ENCODE data around the gene POC1A. TPM values are rescaled to one million over a fixed set of nuclear protein-coding genes. Genes with fewer than 3 reads are reported as not detected.
"Not testable (repeated sequence)": the region's sequence is repeated elsewhere in the genome, so short reads cannot be mapped to it uniquely, and the experiment has no call there.

POC1A gene
- polyA plus RNA-seq, 3 donors, result 7.0 to 8.2 (median 8.1) TPM

DNA sequence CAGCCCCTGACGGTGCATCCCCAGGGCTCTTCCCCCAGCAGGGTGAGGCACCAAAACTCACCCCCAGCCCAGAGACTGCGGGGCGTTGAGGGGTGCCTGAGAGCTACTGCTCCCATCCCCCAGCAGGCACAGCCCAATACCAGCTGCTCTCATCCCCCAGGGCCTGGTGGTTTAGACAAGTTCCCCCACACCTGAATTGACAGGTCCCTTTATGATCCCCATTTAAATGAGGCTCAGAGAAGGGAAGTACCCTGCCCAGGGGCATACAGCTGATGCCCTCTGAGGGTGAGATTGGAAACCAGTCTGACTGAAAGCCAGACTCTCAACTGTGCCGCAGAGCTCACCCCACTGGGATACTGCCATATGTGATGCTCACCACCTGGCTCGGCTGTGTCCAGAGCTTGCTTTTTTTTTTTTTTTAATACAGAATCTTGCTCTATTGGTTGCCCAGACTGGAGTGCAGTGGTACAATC, 118.0 kb downstream of the POC1A start:
- DNase-seq (ENCODE audit: low read depth in 3 of 3, low spot score in 2 of 3), result no peak

DNA sequence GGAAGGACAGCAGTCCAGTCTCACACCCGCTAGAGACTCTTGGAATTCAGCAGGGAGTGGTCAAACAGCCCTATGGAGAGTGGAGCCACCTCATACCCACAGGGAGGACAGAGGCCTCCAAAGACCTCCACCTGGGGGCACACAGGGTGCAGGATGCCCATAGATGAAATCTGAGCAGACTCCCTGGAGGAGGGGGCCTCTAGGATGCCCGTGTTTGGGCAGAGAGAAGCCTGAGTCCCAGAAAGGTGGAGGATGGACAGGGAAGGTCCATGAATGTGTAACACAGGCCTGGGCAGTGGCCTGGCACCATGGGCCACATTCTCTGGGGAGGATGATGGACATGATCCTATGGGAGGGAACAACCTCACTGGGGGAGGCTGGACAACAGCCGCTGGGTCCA, 119.6 kb downstream of the POC1A start:
- DNase-seq (ENCODE audit: low read depth in 3 of 3, low spot score in 2 of 3), result no peak

DNA sequence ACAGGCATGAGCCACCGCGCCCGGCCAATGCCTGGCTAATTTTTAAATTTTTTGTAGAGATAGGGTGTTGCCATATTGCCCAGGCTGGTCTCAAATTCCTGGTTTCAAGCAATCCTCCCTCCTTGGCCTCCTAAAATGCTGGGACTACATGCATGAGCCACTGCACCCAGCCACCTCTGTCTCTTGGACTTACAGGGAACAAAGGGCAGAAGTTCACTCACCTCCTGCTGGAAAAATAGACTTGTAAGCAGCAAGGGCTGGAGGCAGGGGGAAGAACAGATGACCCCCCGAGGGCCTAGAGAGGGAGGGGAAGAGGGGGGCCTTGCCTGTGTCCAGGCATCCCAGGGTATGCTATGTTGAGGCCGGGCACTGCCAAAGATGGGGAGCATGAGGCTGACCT, 120.0 kb downstream of the POC1A start:
- no peak for DNase-seq (ENCODE audit: low read depth in 3 of 3, low spot score in 2 of 3)

DNA sequence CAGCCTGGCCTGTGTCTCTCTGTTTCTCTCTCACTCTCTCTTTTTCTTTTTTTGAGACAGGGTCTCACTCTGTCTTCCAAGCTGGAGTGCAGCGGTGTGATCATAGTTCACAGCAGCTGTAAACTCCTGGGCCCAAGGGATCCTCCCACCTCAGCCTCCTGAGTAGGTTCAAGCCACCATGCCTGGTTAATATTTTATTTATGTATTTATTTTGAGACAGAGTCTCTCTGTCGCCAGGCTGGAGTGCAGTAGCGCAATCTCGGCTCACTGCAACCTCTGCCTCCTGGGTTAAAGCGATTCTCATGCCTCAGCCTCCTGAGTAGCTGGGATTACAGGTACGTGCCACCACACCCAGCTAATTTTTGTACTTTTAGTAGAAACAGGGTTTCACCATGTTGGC, 120.5 kb downstream of the POC1A start:
- DNase-seq (ENCODE audit: low read depth in 3 of 3, low spot score in 2 of 3), result not testable (repeated sequence)

DNA sequence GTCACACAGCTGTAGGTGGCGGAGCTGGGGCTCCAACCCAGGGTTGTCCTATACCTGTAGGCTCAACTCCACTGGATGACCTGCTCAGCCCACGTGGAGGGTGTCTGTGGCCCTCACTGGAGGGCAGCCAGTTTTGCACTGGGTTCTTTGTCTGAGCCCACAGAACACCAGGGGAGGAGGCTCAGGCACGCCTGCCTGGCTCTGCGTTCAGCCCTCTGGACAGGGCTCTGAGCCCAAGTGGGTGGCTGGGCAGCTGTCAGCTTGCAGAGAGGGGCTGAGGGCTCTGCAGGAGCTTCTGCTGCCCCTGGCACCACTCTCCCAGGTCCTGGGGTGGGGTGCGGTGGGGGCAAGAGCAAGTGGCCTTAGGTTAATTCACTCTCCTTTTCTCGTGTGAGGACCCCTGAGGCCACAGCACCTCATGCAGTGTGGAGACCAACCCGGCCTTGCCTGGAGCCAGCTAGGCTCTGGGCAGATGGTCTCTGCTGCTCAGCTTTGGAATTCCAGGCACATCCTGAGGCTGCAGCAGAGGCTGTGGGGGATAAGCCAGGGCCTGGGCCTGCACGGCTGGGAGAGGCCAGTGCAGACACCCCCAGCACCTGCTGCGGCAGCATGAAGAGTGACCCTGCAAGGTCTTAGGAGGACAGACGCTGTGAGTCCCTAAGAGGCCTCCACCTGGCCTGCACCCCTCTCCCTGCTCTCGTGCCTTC, 121.4 kb downstream of the POC1A start:
- no peak for DNase-seq (ENCODE audit: low read depth in 3 of 3, low spot score in 2 of 3)

DNA sequence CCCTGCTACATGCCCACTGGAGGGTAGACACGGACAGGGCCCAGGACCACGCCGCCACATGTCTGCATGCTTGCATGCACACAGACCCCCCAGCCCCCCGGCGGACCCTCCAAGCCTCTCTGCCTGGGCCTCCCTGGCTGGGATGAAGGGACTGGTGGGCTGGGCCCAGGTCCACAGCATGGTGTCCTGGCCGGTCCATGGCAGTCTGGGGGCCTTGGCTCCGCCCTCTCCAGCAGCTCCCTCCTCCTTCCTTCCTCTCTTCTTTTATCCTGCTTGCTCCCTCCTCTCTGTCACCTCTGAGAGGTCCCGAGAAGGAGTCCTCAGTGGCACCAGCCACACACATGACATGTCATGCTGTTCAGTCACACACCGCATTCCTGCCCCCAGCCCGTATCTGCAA, 122.3 kb downstream of the POC1A start:
- no peak for DNase-seq (ENCODE audit: low read depth in 3 of 3, low spot score in 2 of 3)

DNA sequence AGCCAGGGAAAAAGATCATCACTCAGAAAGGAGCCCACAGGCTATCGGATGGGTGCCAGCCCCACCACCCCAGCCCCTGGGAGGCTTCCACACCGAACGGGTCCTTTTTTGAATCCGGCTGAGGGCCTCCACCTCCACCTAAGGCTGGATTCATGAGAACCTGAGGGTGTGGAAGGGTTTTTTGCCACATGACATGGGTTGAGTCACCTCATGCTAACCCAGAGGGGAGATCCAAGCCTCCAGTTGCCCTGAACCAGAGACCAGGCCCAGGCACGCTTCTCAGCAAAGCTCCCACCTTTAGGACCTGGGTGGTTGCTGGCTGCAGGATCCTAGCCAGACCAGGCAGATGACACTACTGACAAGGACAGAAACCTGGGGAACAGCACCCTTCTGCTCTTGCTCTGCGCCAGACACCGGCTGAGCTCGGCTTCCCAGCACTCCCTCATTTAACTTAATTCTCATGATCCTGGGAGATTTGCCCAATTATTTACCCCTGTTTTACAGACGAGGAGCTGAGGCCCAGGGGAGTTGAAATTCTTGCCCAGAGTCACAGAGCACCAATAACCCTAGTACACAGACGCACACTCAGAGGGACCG, 123.4 kb downstream of the POC1A start:
- no peak for DNase-seq (ENCODE audit: low read depth in 3 of 3, low spot score in 2 of 3)

DNA sequence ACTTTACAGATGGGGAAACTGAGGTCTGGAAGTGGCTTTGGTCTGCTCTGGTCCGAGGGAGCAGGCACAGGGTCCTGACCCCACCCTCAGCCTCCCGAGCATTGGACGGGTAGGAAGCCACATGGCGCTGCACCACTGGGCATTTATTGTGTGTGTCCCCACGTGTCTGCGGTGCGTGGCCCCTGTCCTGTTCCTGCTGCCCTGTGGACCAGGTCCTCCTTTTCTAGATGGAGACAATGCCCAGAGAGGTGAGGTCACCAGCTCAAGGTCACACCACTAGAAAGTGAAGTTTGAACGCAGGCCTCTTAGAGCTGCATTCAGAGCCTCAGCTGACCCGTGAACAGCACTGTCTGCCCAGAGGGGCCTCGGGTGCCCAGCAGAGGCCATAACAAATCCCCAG, 124.7 kb downstream of the POC1A start:
- DNase-seq (ENCODE audit: low read depth in 3 of 3, low spot score in 2 of 3), result no peak

DNA sequence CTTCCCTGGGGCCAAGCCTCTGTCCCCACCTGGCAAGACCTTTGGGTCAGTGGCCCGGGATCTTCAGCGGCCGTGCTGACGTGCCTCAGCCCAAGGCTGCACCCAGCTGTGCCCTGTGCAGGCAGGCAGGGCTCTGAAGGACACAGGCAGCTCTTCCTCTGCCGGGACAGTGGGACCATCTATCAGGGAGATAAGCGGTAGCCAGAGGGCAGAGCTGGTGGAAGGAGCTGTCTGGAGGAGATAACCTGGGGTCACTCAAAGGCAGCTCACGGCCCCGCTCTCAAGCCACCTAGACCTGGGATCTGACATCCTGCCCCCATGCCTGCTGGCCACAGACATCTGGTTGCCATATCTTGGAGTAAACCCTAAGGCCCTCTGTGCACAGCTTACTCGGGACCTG, 125.2 kb downstream of the POC1A start:
- no peak for DNase-seq (ENCODE audit: low read depth in 3 of 3, low spot score in 2 of 3)

DNA sequence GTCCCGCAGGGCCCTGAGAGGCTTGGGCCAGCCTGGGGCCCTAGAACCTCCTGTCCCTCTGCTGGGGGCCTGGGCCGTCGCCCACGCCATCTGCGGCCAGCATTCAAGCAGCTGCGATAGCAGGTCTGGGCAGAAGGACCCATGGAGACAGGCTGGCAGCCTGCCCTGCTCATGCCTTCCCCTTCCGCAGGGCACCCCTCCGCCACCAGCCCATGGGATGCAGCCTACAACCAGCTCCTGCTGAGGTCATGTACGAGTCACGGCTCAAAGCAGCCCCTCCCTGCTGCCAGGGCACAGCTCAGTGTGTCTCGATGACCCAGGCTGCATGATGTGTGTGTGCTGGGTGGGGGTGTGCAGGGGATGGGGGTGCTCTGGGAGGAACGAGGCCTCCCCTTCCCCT, 125.7 kb downstream of the POC1A start:
- no peak for DNase-seq (ENCODE audit: low read depth in 3 of 3, low spot score in 2 of 3)

DNA sequence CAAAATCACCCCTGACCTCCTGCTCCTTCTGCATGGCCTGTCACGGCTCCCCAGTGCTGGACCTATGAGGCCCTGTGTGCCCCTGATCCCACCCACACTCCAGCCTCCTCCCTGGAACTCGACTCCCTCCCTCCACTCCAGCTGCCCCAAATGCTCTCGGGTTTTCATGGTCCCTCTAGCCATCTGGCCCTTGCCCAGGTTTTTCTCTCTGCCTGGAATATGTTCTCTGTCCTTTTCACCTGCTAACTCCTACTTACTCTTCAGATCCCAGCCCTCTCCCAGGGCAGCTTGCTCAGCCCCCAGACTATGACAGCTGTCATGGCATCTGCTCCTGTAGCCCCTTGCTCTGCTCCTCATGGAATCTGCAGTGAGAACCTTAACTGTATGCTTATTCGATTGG, 128.2 kb downstream of the POC1A start:
- DNase-seq (ENCODE audit: low read depth in 3 of 3, low spot score in 2 of 3), result no peak

DNA sequence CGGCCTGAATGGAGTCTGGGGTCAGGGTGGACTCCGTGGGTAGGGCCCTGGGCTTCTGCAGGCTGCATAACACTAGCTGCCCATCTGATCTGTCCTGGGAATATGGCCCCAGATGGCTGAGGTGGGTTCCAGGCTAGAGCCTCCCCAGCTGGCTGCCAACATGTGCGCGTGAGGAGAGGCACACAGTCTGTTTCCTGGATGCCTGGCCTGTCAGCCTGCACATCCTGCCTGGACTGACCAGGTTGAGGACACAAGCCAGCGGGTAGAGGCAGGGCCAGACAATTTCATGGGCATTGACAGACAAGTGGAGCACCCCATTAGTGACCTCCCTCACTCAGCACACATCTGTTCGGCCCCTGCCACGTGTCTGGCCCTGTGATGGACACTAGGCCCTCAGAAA, 128.8 kb downstream of the POC1A start:
- DNase-seq (ENCODE audit: low read depth in 3 of 3, low spot score in 2 of 3), result no peak

Other genes with a start within 250 kb of the POC1A start
- gene RRP9, start 212.5 kb downstream of the POC1A start, polyA plus RNA-seq (ENCODE audit: insufficient read length in 3 of 3), result 10 to 100 TPM; 17.3 to 19.2 (median 17.5) TPM
- 10 to 100 TPM; 15.0 to 16.2 (median 16.2) TPM for gene PARP3, start 212.1 kb downstream of the POC1A start, polyA plus RNA-seq (ENCODE audit: insufficient read length in 3 of 3)
- gene GPR62, start 199.0 kb downstream of the POC1A start, polyA plus RNA-seq (ENCODE audit: insufficient read length in 3 of 3), result under 1 TPM; 0.36 to 0.49 (median 0.37) TPM
- 10 to 100 TPM; 47.8 to 51.4 (median 49.5) TPM for gene PCBP4, start 187.0 kb downstream of the POC1A start, polyA plus RNA-seq (ENCODE audit: insufficient read length in 3 of 3)
- gene ABHD14B, start 180.4 kb downstream of the POC1A start, polyA plus RNA-seq (ENCODE audit: insufficient read length in 3 of 3), result 10 to 100 TPM; 76.7 to 82.8 (median 80.5) TPM
- 10 to 100 TPM; 21.0 to 26.1 (median 26.0) TPM for gene ABHD14A, start 179.4 kb downstream of the POC1A start, polyA plus RNA-seq (ENCODE audit: insufficient read length in 3 of 3)
- gene ACY1, start 170.9 kb downstream of the POC1A start, polyA plus RNA-seq (ENCODE audit: insufficient read length in 3 of 3), result 100 to 1,000 TPM in 2 of 3 donors, 10 to 100 TPM in 1; 87.7 to 123 (median 108) TPM
- gene RPL29, start 158.5 kb downstream of the POC1A start, polyA plus RNA-seq (ENCODE audit: insufficient read length in 3 of 3), result 1,000 to 10,000 TPM; 1,608 to 1,744 (median 1,623) TPM
- gene DUSP7, start 97.9 kb downstream of the POC1A start, polyA plus RNA-seq (ENCODE audit: insufficient read length in 3 of 3), result 10 to 100 TPM; 15.2 to 18.1 (median 15.7) TPM
- 10 to 100 TPM; 46.6 to 52.6 (median 48.8) TPM for gene ALAS1, start 43.7 kb upstream of the POC1A start, polyA plus RNA-seq (ENCODE audit: insufficient read length in 3 of 3)
- under 1 TPM in 2 of 3 donors, not detected in 1; 0.11 to 0.18 TPM for gene TLR9, start 71.2 kb upstream of the POC1A start, polyA plus RNA-seq (ENCODE audit: insufficient read length in 3 of 3)
- 10 to 100 TPM; 23.1 to 28.6 (median 25.2) TPM for gene TWF2, start 84.7 kb upstream of the POC1A start, polyA plus RNA-seq (ENCODE audit: insufficient read length in 3 of 3)
- 10 to 100 TPM; 18.5 to 20.1 (median 18.7) TPM for gene PPM1M, start 91.3 kb upstream of the POC1A start, polyA plus RNA-seq (ENCODE audit: insufficient read length in 3 of 3)
- 100 to 1,000 TPM; 110 to 117 (median 116) TPM for gene WDR82, start 124.2 kb upstream of the POC1A start, polyA plus RNA-seq (ENCODE audit: insufficient read length in 3 of 3)
- gene GLYCTK, start 133.4 kb upstream of the POC1A start, polyA plus RNA-seq (ENCODE audit: insufficient read length in 3 of 3), result 10 to 100 TPM; 26.7 to 29.8 (median 27.6) TPM
- gene DNAH1, start 161.9 kb upstream of the POC1A start, polyA plus RNA-seq (ENCODE audit: insufficient read length in 3 of 3), result 1 to 10 TPM; 6.5 to 8.1 (median 6.9) TPM

Measured in right renal cortex interstitium (tissue), 3 donors.